Renal cortex interstitium (tissue), 15 donors: ENCODE results near the gene SERPINA1. TPM values are rescaled to one million over a fixed set of nuclear protein-coding genes. Genes with fewer than 3 reads are reported as not detected.
"Not testable (repeated sequence)": the region's sequence is repeated elsewhere in the genome, so short reads cannot be mapped to it uniquely, and the experiment has no call there.

Experiments
- DNase-seq, 11 donors: peaks; one replicate each; pipeline ENCODE4 v3.0.0-alpha.2; 2013; ENCODE audit warnings: low read depth in 9 of 11, low spot score in 4 of 11; ENCODE audit errors: extremely low read depth in 1 of 11
- long read RNA-seq, 16 experiments: transcript quantifications; one replicate each; lab custom pipeline, GENCODE V29; 2026
- polyA plus RNA-seq, 3 donors: library from polyadenylated mRNA; unstranded; fragments of 120-200 nt; gene quantifications; one replicate each; pipeline ENCODE4 v1.2.1, GENCODE V29; 2013; ENCODE audit not compliant: insufficient read length in 3 of 3

Gene SERPINA1
- polyA plus RNA-seq = 10 to 100 TPM; 91.5 to 94.4 (median 91.7) TPM
- long read RNA-seq, donor 1, transcript SERPINA1-202 (5 exons, 1,622 nt) = major isoform, 22 of 52 reads
- long read RNA-seq, donor 1, partial matches to known transcripts = 29 of 52 reads
- long read RNA-seq, donor 1, other reads (novel, unspliced or antisense) = 0 of 52 reads
- long read RNA-seq, donor 2, transcript SERPINA1-202 (5 exons, 1,622 nt) = major isoform, 15 of 40 reads
- long read RNA-seq, donor 2, partial matches to known transcripts = 25 of 40 reads
- long read RNA-seq, donor 2, other reads (novel, unspliced or antisense) = 0 of 40 reads
- long read RNA-seq, donor 3, transcript SERPINA1-202 (5 exons, 1,622 nt) = major isoform, 89 of 153 reads
- long read RNA-seq, donor 3, partial matches to known transcripts = 63 of 153 reads
- long read RNA-seq, donor 3, other reads (novel, unspliced or antisense) = 0 of 153 reads
- long read RNA-seq, donor 4, transcript SERPINA1-202 (5 exons, 1,622 nt) = major isoform, 30 of 113 reads
- long read RNA-seq, donor 4, partial matches to known transcripts = 82 of 113 reads
- long read RNA-seq, donor 4, other reads (novel, unspliced or antisense) = 0 of 113 reads
- long read RNA-seq, donor 5 = 0 reads
- long read RNA-seq, donor 6, transcript SERPINA1-202 (5 exons, 1,622 nt) = major isoform, 16 of 48 reads
- long read RNA-seq, donor 6, partial matches to known transcripts = 31 of 48 reads
- long read RNA-seq, donor 6, other reads (novel, unspliced or antisense) = 0 of 48 reads
- long read RNA-seq, donor 7, transcript SERPINA1-202 (5 exons, 1,622 nt) = major isoform, 31 of 94 reads
- long read RNA-seq, donor 7, partial matches to known transcripts = 61 of 94 reads
- long read RNA-seq, donor 7, other reads (novel, unspliced or antisense) = 0 of 94 reads
- long read RNA-seq, donor 8 = 0 reads
- long read RNA-seq, donor 9, transcript SERPINA1-202 (5 exons, 1,622 nt) = major isoform, 20 of 73 reads
- long read RNA-seq, donor 9, partial matches to known transcripts = 52 of 73 reads
- long read RNA-seq, donor 9, other reads (novel, unspliced or antisense) = 0 of 73 reads
- long read RNA-seq, donor 10, transcript SERPINA1-202 (5 exons, 1,622 nt) = major isoform, 34 of 82 reads
- long read RNA-seq, donor 10, partial matches to known transcripts = 47 of 82 reads
- long read RNA-seq, donor 10, other reads (novel, unspliced or antisense) = 0 of 82 reads
- long read RNA-seq, donor 11, transcript SERPINA1-202 (5 exons, 1,622 nt) = major isoform, 13 of 55 reads
- long read RNA-seq, donor 11, partial matches to known transcripts = 41 of 55 reads
- long read RNA-seq, donor 11, other reads (novel, unspliced or antisense) = 0 of 55 reads
- long read RNA-seq, donor 12, transcript SERPINA1-202 (5 exons, 1,622 nt) = major isoform, 15 of 20 reads
- long read RNA-seq, donor 12, partial matches to known transcripts = 5 of 20 reads
- long read RNA-seq, donor 12, other reads (novel, unspliced or antisense) = 0 of 20 reads
- long read RNA-seq, donor 13 = 0 reads
- long read RNA-seq, donor 14, transcript SERPINA1-202 (5 exons, 1,622 nt) = major isoform, 8 of 38 reads
- long read RNA-seq, donor 14, partial matches to known transcripts = 29 of 38 reads
- long read RNA-seq, donor 14, other reads (novel, unspliced or antisense) = 0 of 38 reads
- long read RNA-seq, donor 15, transcript SERPINA1-202 (5 exons, 1,622 nt) = major isoform, 18 of 23 reads
- long read RNA-seq, donor 15, partial matches to known transcripts = 5 of 23 reads
- long read RNA-seq, donor 15, other reads (novel, unspliced or antisense) = 0 of 23 reads
- long read RNA-seq, donor 16, transcript SERPINA1-202 (5 exons, 1,622 nt) = major isoform, 58 of 239 reads
- long read RNA-seq, donor 16, partial matches to known transcripts = 176 of 239 reads
- long read RNA-seq, donor 16, other reads (novel, unspliced or antisense) = 0 of 239 reads

- DNase-seq = no peak
These were observed at the start of gene SERPINA1 for GRCh38 chr14:94388384-94389103. Gene SERPINA1 (minus strand): TSS chr14:94388602. CDS start chr14:94383237, 5,365 bp downstream.

GRCh38 chr14:94428610-94429009 lies 40.2 kb upstream of the SERPINA1 start:
- DNase-seq = no peak

- DNase-seq = peak in 1 of 11 donors; percentile 2
These were observed 38.7 kb upstream of the SERPINA1 start for GRCh38 chr14:94427016-94427613.

GRCh38 chr14:94426526-94426925 lies 38.1 kb upstream of the SERPINA1 start:
- peak in 1 of 11 donors; percentile 0 for DNase-seq

GRCh38 chr14:94424371-94424770 lies 36.0 kb upstream of the SERPINA1 start:
- no peak for DNase-seq

- peak; percentile 33 to 69 (median 56) for DNase-seq
These were observed 35.2 kb upstream of the SERPINA1 start for GRCh38 chr14:94423453-94424056.

GRCh38 chr14:94421316-94421715 lies 32.9 kb upstream of the SERPINA1 start:
- DNase-seq = no peak

- DNase-seq = not testable (repeated sequence)
These were observed 29.2 kb upstream of the SERPINA1 start for GRCh38 chr14:94417497-94418205.

- no peak for DNase-seq
These were observed 24.6 kb upstream of the SERPINA1 start for GRCh38 chr14:94412671-94413638.

GRCh38 chr14:94411638-94412037 lies 23.2 kb upstream of the SERPINA1 start:
- no peak for DNase-seq

GRCh38 chr14:94409430-94409829 lies 21.0 kb upstream of the SERPINA1 start:
- DNase-seq = not testable (repeated sequence)

- DNase-seq = no peak
These were observed 20.2 kb upstream of the SERPINA1 start for GRCh38 chr14:94408546-94409095.

GRCh38 chr14:94407906-94408305 lies 19.5 kb upstream of the SERPINA1 start:
- no peak for DNase-seq

- DNase-seq = no peak
These were observed 18.5 kb upstream of the SERPINA1 start for GRCh38 chr14:94406910-94407309.
